ENCODE measurements around the gene EXOC8. TPM values are rescaled to one million over a fixed set of nuclear protein-coding genes. Genes with fewer than 3 reads are reported as not detected.

The EXOC8 gene
- total and polyA plus RNA-seq, 2 donors (not counting 3 experiments of a cell fraction or from before 2014, with no cell fraction given), result 2.8 to 13.2 TPM

GRCh38 chr1:231284441-231284840, 53.2 kb downstream of the EXOC8 start:
- Histone ChIP-seq H3K27me3 (ENCODE audit: control insufficient read depth in 2 of 2, insufficient read depth in 2 of 2, low read length in 2 of 2) (no peaks in the 10 kb centered on the region), H3K27ac (ENCODE audit: insufficient read depth, low read depth, low read length) (no peak overlapping the region), H3K4me2 (ENCODE audit: insufficient read depth, low read length) (no peak overlapping the region), H3K9ac (replicated peaks; ENCODE audit: extremely low read depth, insufficient read depth, low read length) (no peak overlapping the region), H4K20me1 (replicated peaks; ENCODE audit: control insufficient read depth, extremely low read depth, insufficient read depth, low read length) (no peaks in the 10 kb centered on the region), H3K4me3 (replicated peaks in 1 of 3; ENCODE audit: insufficient read depth in 1 of 3, low read depth in 1 of 3, low read length in 3 of 3) (no peak overlapping the region), H3K36me3 (ENCODE audit: control insufficient read depth in 2 of 2, extremely low read depth in 1 of 2, insufficient read depth in 2 of 2, low read length in 2 of 2) (no peaks in the 10 kb centered on the region), H3K9me1 (replicated peaks; ENCODE audit: control insufficient read depth, extremely low read depth, insufficient read depth, low read length) (no peaks in the 10 kb centered on the region), H3K9me3 (replicated peaks; ENCODE audit: control insufficient read depth, insufficient read depth, low read length) (no peaks in the 10 kb centered on the region), H3K4me1 (ENCODE audit: control insufficient read depth, extremely low read depth, insufficient read depth, low read length) (peaks cover 4% of the 10 kb centered on the region), H2AFZ (ENCODE audit: low read depth, low read length) (no peak overlapping the region), H3K79me2 (ENCODE audit: control insufficient read depth, insufficient read depth, low read length) (no peaks in the 10 kb centered on the region)
- BruUV-seq (replicated peaks), result no TSS peak
- DNase-seq (ENCODE audit: low read depth, low spot score) (no peak), FAIRE-seq (no peak)
- intact Hi-C loops (cut with micrococcal nuclease) (no loop called here), dilution Hi-C loops (cut with MboI; ENCODE audit: extremely low pct_ligation_motif_present, low sequenced_read_pairs) (no loop called here)
- TF ChIP-seq POLR2AphosphoS5 (IDR thresholded peaks at IDR 0.05; ENCODE audit: insufficient read depth, low read depth, low read length) (no peak), POLR2A (IDR thresholded peaks at IDR 0.05; ENCODE audit: low read depth, low read length) (no peak), FOS (IDR thresholded peaks at IDR 0.05; ENCODE audit: borderline replicate concordance, insufficient read depth, low read length) (no peak), MYC (IDR thresholded peaks at IDR 0.05; ENCODE audit: low read depth, low read length) (no peak), JUN (IDR thresholded peaks at IDR 0.05; ENCODE audit: borderline replicate concordance, insufficient read depth, insufficient read length, low read depth) (no peak), EZH2 (IDR thresholded peaks at IDR 0.05; ENCODE audit: borderline replicate concordance, low read depth, low read length, severe bottlenecking) (no peak), GATA2 (IDR thresholded peaks at IDR 0.05; ENCODE audit: insufficient read depth, insufficient read length, low read depth, low read length) (no peak), MAX (IDR thresholded peaks at IDR 0.05; ENCODE audit: insufficient read depth, insufficient read length) (no peak)
- TF ChIP-seq, protein P1, sequence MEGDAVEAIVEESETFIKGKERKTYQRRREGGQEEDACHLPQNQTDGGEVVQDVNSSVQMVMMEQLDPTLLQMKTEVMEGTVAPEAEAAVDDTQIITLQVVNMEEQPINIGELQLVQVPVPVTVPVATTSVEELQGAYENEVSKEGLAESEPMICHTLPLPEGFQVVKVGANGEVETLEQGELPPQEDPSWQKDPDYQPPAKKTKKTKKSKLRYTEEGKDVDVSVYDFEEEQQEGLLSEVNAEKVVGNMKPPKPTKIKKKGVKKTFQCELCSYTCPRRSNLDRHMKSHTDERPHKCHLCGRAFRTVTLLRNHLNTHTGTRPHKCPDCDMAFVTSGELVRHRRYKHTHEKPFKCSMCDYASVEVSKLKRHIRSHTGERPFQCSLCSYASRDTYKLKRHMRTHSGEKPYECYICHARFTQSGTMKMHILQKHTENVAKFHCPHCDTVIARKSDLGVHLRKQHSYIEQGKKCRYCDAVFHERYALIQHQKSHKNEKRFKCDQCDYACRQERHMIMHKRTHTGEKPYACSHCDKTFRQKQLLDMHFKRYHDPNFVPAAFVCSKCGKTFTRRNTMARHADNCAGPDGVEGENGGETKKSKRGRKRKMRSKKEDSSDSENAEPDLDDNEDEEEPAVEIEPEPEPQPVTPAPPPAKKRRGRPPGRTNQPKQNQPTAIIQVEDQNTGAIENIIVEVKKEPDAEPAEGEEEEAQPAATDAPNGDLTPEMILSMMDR (IDR thresholded peaks at IDR 0.05; ENCODE audit: extremely low read depth in 1 of 2, insufficient read depth in 1 of 2, low read depth in 1 of 2, low read length in 2 of 2), result no peak
- POLR2A ChIA-PET, result no interaction called here
- CTCF ChIA-PET, result interaction anchor here (1.1 to 1.2 kb wide), 2 partner anchors 24 to 31 kb away, joined by 3 to 4 read pairs; no protein-coding TSS in a partner anchor

Other genes with a start within 250 kb of the EXOC8 start
- gene TRIM67, start 175.8 kb downstream of the EXOC8 start, total RNA-seq, result not detected in 2 replicates
- not detected in 2 replicates for gene TRIM67, start 175.8 kb downstream of the EXOC8 start, polyA plus RNA-seq
- 44.1 and 51.4 TPM in 2 replicates for gene GNPAT, start 96.6 kb downstream of the EXOC8 start, total RNA-seq
- 17.7 and 18.9 TPM in 2 replicates for gene GNPAT, start 96.6 kb downstream of the EXOC8 start, polyA plus RNA-seq
- gene SPRTN, start 441 bp upstream of the EXOC8 start, total RNA-seq, result 15.4 and 16.1 TPM in 2 replicates
- 10.6 and 15.4 TPM in 2 replicates for gene SPRTN, start 441 bp upstream of the EXOC8 start, polyA plus RNA-seq
- 37.4 and 38.1 TPM in 2 replicates for gene EGLN1, start 84.4 kb upstream of the EXOC8 start, total RNA-seq
- 11.5 and 13.7 TPM in 2 replicates for gene EGLN1, start 84.4 kb upstream of the EXOC8 start, polyA plus RNA-seq
- 26.3 and 26.4 TPM in 2 replicates for gene TSNAX, start 190.8 kb upstream of the EXOC8 start, total RNA-seq
- 6.3 and 6.7 TPM in 2 replicates for gene TSNAX, start 190.8 kb upstream of the EXOC8 start, polyA plus RNA-seq

All from endothelial cell of umbilical vein (primary cell).